K562 (cell line): ENCODE results near the gene SCGB1D1. TPM values are rescaled to one million over a fixed set of nuclear protein-coding genes. Genes with fewer than 3 reads are reported as not detected.

ENCODE experiments used
- ATAC-seq: fragments of 200-7000 bp; cut with Tn5 transposase; 3 replicates; pipeline ENCODE4 v1.9.1; 2020; ENCODE audit warnings: moderate library complexity
- BruUV-seq: library from RNA; stranded (reverse); fragments of 400-500 nt; replicated peaks from 2 replicates; lab custom pipeline; 2021; lab: Mats Ljungman, UMichigan
- CTCF ChIA-PET: fragments of 300-600 bp; formaldehyde crosslinking; extraction: SDS; loops from one replicate; lab custom pipeline; 2021; ENCODE audit warnings: low intra/inter-chr PET ratio; lab: Yijun Ruan, JAX
- POLR2A ChIA-PET: fragments of 300-600, 350-650 bp; sonication (Branson Sonifier 250); formaldehyde crosslinking; extraction: SDS; loops from one replicate; lab custom pipeline; 2021; ENCODE audit warnings: antibody characterized with exemption, inconsistent platforms; lab: Yijun Ruan, JAX
- DNase-seq, 4 experiments: peaks; one replicate each; pipeline versions ENCODE4 v3.0.0 to v3.0.0-alpha.2; 2011 to 2018; ENCODE audit warnings: low spot score in 3 of 4, mixed read lengths in 3 of 4; ENCODE audit errors: extremely low read depth in 1 of 4
- FAIRE-seq: peaks from 2 replicates; lab custom pipeline; 2011; peaks lifted over from hg19 to GRCh38; lab: Jason Lieb, UNC
- H2AFZ ChIP-seq: 2 replicates; pipeline ENCODE4 v1.6.0; 2011; ENCODE audit warnings: low read depth, low read length, control low read depth, inconsistent platforms
- H3K27ac ChIP-seq: fragments of 200-600 bp; 3 replicates; pipeline ENCODE4 v1.8.0; 2011; ENCODE audit warnings: low read depth, mild to moderate bottlenecking, control low read depth, inconsistent platforms, low read length, moderate library complexity, mixed read lengths; ENCODE audit errors: extremely low read depth
- H3K27me3 ChIP-seq, 2 experiments: fragments of 300-600 bp in 1 of 2; 2 replicates in 1 of 2; 3 replicates in 1 of 2; pipeline versions ENCODE4 v1.6.0 to v1.8.0; 2011; ENCODE audit warnings: inconsistent platforms in 2 of 2, low read length in 2 of 2, mild to moderate bottlenecking in 1 of 2, mixed read lengths in 1 of 2, moderate library complexity in 1 of 2; ENCODE audit not compliant: control insufficient read depth in 2 of 2, insufficient read depth in 2 of 2
- H3K36me3 ChIP-seq: fragments of 300-600 bp; 3 replicates; pipeline ENCODE4 v1.8.0; 2011; ENCODE audit warnings: mild to moderate bottlenecking, low read length, inconsistent platforms; ENCODE audit not compliant: control insufficient read depth, insufficient read depth
- H3K4me1 ChIP-seq, 2 experiments: fragments of 200-600 bp in 1 of 2; replicated peaks in 1 of 2; 2 replicates in 1 of 2; 3 replicates in 1 of 2; pipeline versions ENCODE4 v1.5.1 to v1.8.0; 2011; ENCODE audit warnings: inconsistent platforms in 2 of 2, low read length in 2 of 2, mild to moderate bottlenecking in 1 of 2, mixed read lengths in 1 of 2, moderate library complexity in 1 of 2; ENCODE audit not compliant: control insufficient read depth in 2 of 2, insufficient read depth in 2 of 2
- H3K4me2 ChIP-seq: 2 replicates; pipeline ENCODE4 v1.6.1; 2011; ENCODE audit warnings: low read length, control low read depth, inconsistent platforms, mixed read lengths; ENCODE audit not compliant: insufficient read depth
- H3K4me3 ChIP-seq: fragments of 200-600 bp; sonication (generic), shearing (Covaris generic); 2 replicates; pipeline ENCODE4 v1.5.1; 2016; ENCODE audit warnings: control low read depth, inconsistent platforms
- H3K79me2 ChIP-seq: fragments of 200-600 bp; 3 replicates; pipeline ENCODE4 v1.8.0; 2011; ENCODE audit warnings: low read length, inconsistent platforms; ENCODE audit not compliant: control insufficient read depth, insufficient read depth
- H3K9ac ChIP-seq, 2 experiments: 2 replicates each; pipeline versions ENCODE4 v1.6.0 to v1.6.1; 2011; ENCODE audit warnings: low read depth in 2 of 2, low read length in 2 of 2, control low read depth in 1 of 2, inconsistent platforms in 1 of 2, mild to moderate bottlenecking in 1 of 2, mixed read lengths in 1 of 2; ENCODE audit not compliant: insufficient read depth in 1 of 2
- H3K9me1 ChIP-seq: one replicate; pipeline ENCODE4 v1.6.0; 2011; ENCODE audit warnings: inconsistent platforms, mild to moderate bottlenecking, low read length, moderate library complexity; ENCODE audit not compliant: control insufficient read depth, insufficient read depth
- H3K9me3 ChIP-seq: replicated peaks from 2 replicates; pipeline ENCODE4 v1.5.1; 2011; ENCODE audit warnings: low read depth, low read length, inconsistent platforms; ENCODE audit not compliant: control insufficient read depth, insufficient read depth
- H4K20me1 ChIP-seq: replicated peaks from 2 replicates; pipeline ENCODE4 v1.6.1; 2011; ENCODE audit warnings: low read length, inconsistent platforms, mixed read lengths; ENCODE audit not compliant: control insufficient read depth, insufficient read depth
- BDP1 ChIP-seq: IDR thresholded peaks from 3 replicates; pipeline ENCODE4 v1.6.1; 2011; ENCODE audit not compliant: insufficient read length, insufficient read depth
- CBFA2T2 ChIP-seq: fragments of 450-650 bp; conservative IDR thresholded peaks from 2 replicates; pipeline ENCODE4 v1.6.1; 2017; ENCODE audit warnings: mild to moderate bottlenecking
- CEBPB ChIP-seq: fragments of 450-650 bp; IDR thresholded peaks from 2 replicates; pipeline ENCODE4 v1.6.1; 2016; ENCODE audit warnings: missing genetic modification characterization, missing compliant biosample characterization
- ELF4 ChIP-seq: fragments of 450-650 bp; formaldehyde crosslinking; IDR thresholded peaks from 2 replicates; pipeline ENCODE4 v1.4.0; 2022; ENCODE audit warnings: missing genetic modification characterization
- EZH2 ChIP-seq: IDR thresholded peaks from 2 replicates; pipeline ENCODE4 v1.6.1; 2012; ENCODE audit warnings: low read depth, mild to moderate bottlenecking, inconsistent platforms, low read length, borderline replicate concordance
- HDAC2 ChIP-seq: fragments of 450-650 bp; IDR thresholded peaks from 2 replicates; pipeline ENCODE4 v1.6.1; 2016; ENCODE audit warnings: mild to moderate bottlenecking
- HDGF ChIP-seq: fragments of 450-650 bp; IDR thresholded peaks from 2 replicates; pipeline ENCODE4 v1.6.1; 2016
- HOMEZ ChIP-seq: fragments of 250-450 bp; sonication (Bioruptor Pico); IDR thresholded peaks from 2 replicates; pipeline ENCODE4 v1.4.0; 2020; ENCODE audit warnings: mild to moderate bottlenecking, moderate library complexity
- IRF2 ChIP-seq: sonication (generic); formaldehyde crosslinking; IDR thresholded peaks from 2 replicates; pipeline ENCODE4 v1.8.1; 2022; ENCODE audit warnings: mild to moderate bottlenecking, missing genetic modification reagents
- KAT2B ChIP-seq: IDR thresholded peaks from one replicate; pipeline ENCODE4 v1.6.1; 2012; ENCODE audit warnings: low read depth, mild to moderate bottlenecking, control low read depth, inconsistent platforms, low read length, moderate library complexity
- POLR2G ChIP-seq: fragments of 200-400 bp; formaldehyde crosslinking; IDR thresholded peaks from 2 replicates; pipeline ENCODE4 v1.6.1; 2017; ENCODE audit warnings: low read depth, mild to moderate bottlenecking, antibody characterized with exemption, low read length, moderate library complexity
- POLR3A ChIP-seq: IDR thresholded peaks from 2 replicates; pipeline ENCODE4 v1.6.1; 2011; ENCODE audit warnings: borderline replicate concordance, mild to moderate bottlenecking, moderate library complexity; ENCODE audit not compliant: insufficient read length, insufficient read depth; ENCODE audit errors: extremely low read depth
- RUNX1 ChIP-seq: sonication (generic); IDR thresholded peaks from 2 replicates; pipeline ENCODE4 v1.6.1; 2016; ENCODE audit warnings: antibody characterized with exemption, low read depth
- SLC30A9 ChIP-seq: fragments of 250-450 bp; sonication (Bioruptor Pico); IDR thresholded peaks from 2 replicates; pipeline ENCODE4 v1.8.0; 2022; ENCODE audit warnings: mild to moderate bottlenecking, moderate library complexity
- SP1 ChIP-seq: sonication (generic); formaldehyde crosslinking; IDR thresholded peaks from 2 replicates; pipeline ENCODE4 v1.8.1; 2022; ENCODE audit warnings: mild to moderate bottlenecking, missing genetic modification reagents
- ZFP30 ChIP-seq: fragments of 250-450 bp; sonication (Bioruptor Pico); IDR thresholded peaks from 2 replicates; pipeline ENCODE4 v1.8.0; 2022; ENCODE audit warnings: moderate library complexity, mild to moderate bottlenecking, inconsistent platforms, borderline replicate concordance
- ZZZ3 ChIP-seq: fragments of 450-650 bp; IDR thresholded peaks from 2 replicates; pipeline ENCODE4 v1.6.1; 2016; ENCODE audit warnings: antibody characterized with exemption, mild to moderate bottlenecking, moderate library complexity
- WGBS: fragments of 100-300 bp; shearing (Covaris generic); methylation state at CpG from one replicate; pipeline ENCODE4 v1.1.6; 2016; ENCODE audit warnings: low coverage, mixed read lengths; ENCODE audit not compliant: insufficient coverage; ENCODE audit errors: missing lambda C conversion rate; 5-methylcytosine and 5-hydroxymethylcytosine counted together
- in situ Hi-C: fragments of 300-500 bp; cut with MboI; formaldehyde crosslinking; loops from 4 replicates; pipeline ENCODE4 v1.15.0; 2018; ENCODE audit warnings: inconsistent platforms, mixed read lengths
- intact Hi-C: fragments of 100-400 bp; cut with micrococcal nuclease; formaldehyde crosslinking; loops from 2 replicates; pipeline ENCODE4 v1.14.2; 2022
- polyA plus RNA-seq, 8 experiments: library from polyadenylated mRNA; depleted of rRNA in 4 of 8; stranded (reverse) in 5 of 8; unstranded in 3 of 8; fragments of >200 nt; fragmentation: Nextera tagmentation in 2 of 8; fragmentation: Illumina TruSeq in 1 of 8; extraction: Ambion mirVana in 2 of 8; extraction: Trizol in 1 of 8; gene quantifications; 2 replicates each; pipeline versions ENCODE4 v1.2.1 to v1.2.3, GENCODE V29; 2011 to 2014; ENCODE audit warnings: inconsistent platforms in 1 of 8, missing spikeins in 1 of 8
- total RNA-seq, 7 experiments: library from RNA; depleted of rRNA in 6 of 7; stranded (reverse); fragments of >200 nt in 6 of 7; fragmentation: Illumina TruSeq in 2 of 7; extraction: Trizol in 2 of 7; gene quantifications; 2 replicates each; pipeline versions ENCODE4 v1.2.1 to v1.2.3, GENCODE V29; 2011 to 2021; ENCODE audit warnings: low replicate concordance in 1 of 7
- TF ChIP-seq, protein P1 (sequence below): fragments of 250-450 bp; sonication (Bioruptor Pico); IDR thresholded peaks from 2 replicates; pipeline ENCODE4 v1.5.1; 2021; ENCODE audit warnings: mild to moderate bottlenecking

SCGB1D1 gene
- total and polyA plus RNA-seq, 9 of the 15 experiments (the other 6 are each of a cell fraction or from before 2014, with no cell fraction given): not detected

GRCh38 chr11:62238151-62238550, 48.1 kb downstream of the SCGB1D1 start:
- Histone ChIP-seq H2AFZ (no peak overlapping the region), H3K4me1 (no peaks in the 10 kb centered on the region), H3K4me2 (no peak overlapping the region), H3K4me3 (no peak overlapping the region), H3K9me1 (no peaks in the 10 kb centered on the region), H3K27ac (no peak overlapping the region), H4K20me1 (no peaks in the 10 kb centered on the region), H3K79me2 (no peaks in the 10 kb centered on the region), H3K9me3 (no peaks in the 10 kb centered on the region), H3K36me3 (no peaks in the 10 kb centered on the region), H3K27me3 (peaks cover 0 to 21% of the 10 kb centered on the region in 2 experiments; a peak in 3 of 5 replicates), H3K9ac (no peak overlapping the region)
- in situ Hi-C loops: no loop called here
- ATAC-seq: no peak
- no peak for DNase-seq
- TF ChIP-seq CBFA2T2: no peak
- no peak for TF ChIP-seq ZZZ3
- no peak for TF ChIP-seq HDGF
- TF ChIP-seq RUNX1: no peak
- no peak for TF ChIP-seq HOMEZ (CRISPR knock-in tag)
- no peak for TF ChIP-seq IRF2
- TF ChIP-seq BDP1: no peak
- TF ChIP-seq HDAC2: no peak
- no peak for TF ChIP-seq KAT2B
- TF ChIP-seq SP1 (CRISPR knock-in tag): no peak
- TF ChIP-seq POLR3A: no peak
- TF ChIP-seq ZFP30 (CRISPR knock-in tag): no peak
- no peak for TF ChIP-seq ELF4 (CRISPR knock-in tag)
- TF ChIP-seq SLC30A9 (CRISPR knock-in tag): no peak
- no peak for TF ChIP-seq CEBPB (tag)
- no peak for TF ChIP-seq POLR2G
- TF ChIP-seq, protein P1, sequence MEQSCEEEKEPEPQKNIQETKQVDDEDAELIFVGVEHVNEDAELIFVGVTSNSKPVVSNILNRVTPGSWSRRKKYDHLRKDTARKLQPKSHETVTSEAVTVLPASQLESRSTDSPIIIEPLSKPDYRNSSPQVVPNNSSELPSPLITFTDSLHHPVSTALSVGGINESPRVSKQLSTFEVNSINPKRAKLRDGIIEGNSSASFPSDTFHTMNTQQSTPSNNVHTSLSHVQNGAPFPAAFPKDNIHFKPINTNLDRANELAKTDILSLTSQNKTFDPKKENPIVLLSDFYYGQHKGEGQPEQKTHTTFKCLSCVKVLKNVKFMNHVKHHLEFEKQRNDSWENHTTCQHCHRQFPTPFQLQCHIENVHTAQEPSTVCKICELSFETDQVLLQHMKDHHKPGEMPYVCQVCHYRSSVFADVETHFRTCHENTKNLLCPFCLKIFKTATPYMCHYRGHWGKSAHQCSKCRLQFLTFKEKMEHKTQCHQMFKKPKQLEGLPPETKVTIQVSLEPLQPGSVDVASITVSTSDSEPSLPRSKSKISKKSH: no peak
- no peak for TF ChIP-seq EZH2
- intact Hi-C loops: no loop called here
- FAIRE-seq: no peak
- ChIA-PET POLR2A (interaction anchor here (0.6 kb wide), 1 partner anchor 149 kb away, joined by 3 read pairs; no protein-coding TSS in a partner anchor), CTCF (no interaction called here)
- BruUV-seq: no TSS peak
- WGBS: 0% methylated on average over 4 of the region's 4 CpGs
